Measurements from ENCODE around the gene BCKDHA. TPM values are rescaled to one million over a fixed set of nuclear protein-coding genes. Genes with fewer than 3 reads are reported as not detected.

The BCKDHA gene
- total and polyA plus RNA-seq, 2 donors (not counting 3 experiments of a cell fraction or from before 2014, with no cell fraction given) = 16.5 to 50.4 TPM

GRCh38 chr19:41401483-41401882, 3.9 kb downstream of the BCKDHA start:
- ChIA-PET POLR2A (interaction anchor here (1.0 kb wide), 1 partner anchor 78 kb away, joined by 4 read pairs; no protein-coding TSS in a partner anchor), CTCF (interaction anchor here (0.6 to 1.7 kb wide), 6 partner anchors 30 to 162 kb away, joined by 3 to 4 read pairs (median 4); partner anchors contain the start of genes B9D2 and DMAC2)
- Histone ChIP-seq H3K4me1 (ENCODE audit: control insufficient read depth, extremely low read depth, insufficient read depth, low read length) (peaks cover 43% of the 10 kb centered on the region), H2AFZ (ENCODE audit: low read depth, low read length) (no peak overlapping the region), H3K9ac (replicated peaks; ENCODE audit: extremely low read depth, insufficient read depth, low read length) (peak overlapping the region; percentile 48), H4K20me1 (replicated peaks; ENCODE audit: control insufficient read depth, extremely low read depth, insufficient read depth, low read length) (no peaks in the 10 kb centered on the region), H3K79me2 (ENCODE audit: control insufficient read depth, insufficient read depth, low read length) (peaks cover 6% of the 10 kb centered on the region), H3K27me3 (ENCODE audit: control insufficient read depth in 2 of 2, insufficient read depth in 2 of 2, low read length in 2 of 2) (no peaks in the 10 kb centered on the region), H3K9me1 (replicated peaks; ENCODE audit: control insufficient read depth, extremely low read depth, insufficient read depth, low read length) (no peaks in the 10 kb centered on the region), H3K27ac (ENCODE audit: insufficient read depth, low read depth, low read length) (peak overlapping the region; percentile 68), H3K36me3 (ENCODE audit: control insufficient read depth in 2 of 2, extremely low read depth in 1 of 2, insufficient read depth in 2 of 2, low read length in 2 of 2) (peaks cover 0 to 2% of the 10 kb centered on the region in 2 experiments), H3K4me3 (replicated peaks in 1 of 3; ENCODE audit: insufficient read depth in 1 of 3, low read depth in 1 of 3, low read length in 3 of 3) (no peak overlapping the region), H3K4me2 (ENCODE audit: insufficient read depth, low read length) (peak overlapping the region; percentile 53), H3K9me3 (replicated peaks; ENCODE audit: control insufficient read depth, insufficient read depth, low read length) (no peaks in the 10 kb centered on the region)
- TSS peak; percentile 63 for BruUV-seq (replicated peaks)
- FAIRE-seq (peak; percentile 99), DNase-seq (ENCODE audit: low read depth, low spot score) (peak; percentile 93)
- dilution Hi-C loops (cut with MboI; ENCODE audit: extremely low pct_ligation_motif_present, low sequenced_read_pairs) = no loop called here
- intact Hi-C loops (cut with micrococcal nuclease) = loop anchor here (1.0 kb wide), 2 partner anchors 8 to 48 kb away; partner anchors contain the start of gene TGFB1
- TF ChIP-seq MYC (IDR thresholded peaks at IDR 0.05; ENCODE audit: low read depth, low read length) = no peak
- peak; percentile 81 for TF ChIP-seq JUN (IDR thresholded peaks at IDR 0.05; ENCODE audit: borderline replicate concordance, insufficient read depth, insufficient read length, low read depth)
- TF ChIP-seq POLR2AphosphoS5 (IDR thresholded peaks at IDR 0.05; ENCODE audit: insufficient read depth, low read depth, low read length) = peak; percentile 94
- no peak for TF ChIP-seq CTCF (IDR thresholded peaks at IDR 0.05; ENCODE audit: extremely low read depth in 1 of 2, insufficient read depth in 1 of 2, low read depth in 1 of 2, low read length in 2 of 2)
- TF ChIP-seq POLR2A (IDR thresholded peaks at IDR 0.05; ENCODE audit: low read depth, low read length) = peak; percentile 46
- no peak for TF ChIP-seq EZH2 (IDR thresholded peaks at IDR 0.05; ENCODE audit: borderline replicate concordance, low read depth, low read length, severe bottlenecking)
- peak; percentile 96 for TF ChIP-seq FOS (IDR thresholded peaks at IDR 0.05; ENCODE audit: borderline replicate concordance, insufficient read depth, low read length)
- TF ChIP-seq GATA2 (IDR thresholded peaks at IDR 0.05; ENCODE audit: insufficient read depth, insufficient read length, low read depth, low read length) = peak; percentile 94
- no peak for TF ChIP-seq MAX (IDR thresholded peaks at IDR 0.05; ENCODE audit: insufficient read depth, insufficient read length)

Data from endothelial cell of umbilical vein (primary cell).